Lower leg skin (tissue), 4 donors: ENCODE results near the gene GRIA1. TPM values are rescaled to one million over a fixed set of nuclear protein-coding genes. Genes with fewer than 3 reads are reported as not detected.

ENCODE experiments used
- DNase-seq, 2 donors: peaks; one replicate each; pipeline ENCODE4 v3.0.0-alpha.2; 2019; ENCODE audit warnings: low spot score in 2 of 2
- H3K4me3 ChIP-seq: fragments of 200-600 bp; sonication (generic); 2 replicates; pipeline ENCODE4 v1.5.1; 2017; ENCODE audit warnings: mild to moderate bottlenecking, low read depth; ENCODE audit not compliant: poor library complexity, severe bottlenecking
- POLR2A ChIP-seq, 2 donors: fragments of 450-650 bp; IDR thresholded peaks; one replicate each; pipeline ENCODE4 v1.6.1; 2016 to 2017; ENCODE audit warnings: antibody characterized with exemption in 2 of 2, mild to moderate bottlenecking in 1 of 2, moderate library complexity in 1 of 2
- WGBS, 2 donors: methylation state at CpG; one replicate each; pipeline ENCODE4 v1.1.5; 2018; 5-methylcytosine and 5-hydroxymethylcytosine counted together
- intact Hi-C: fragments of 100-400 bp; cut with DNase I; formaldehyde crosslinking; loops from one replicate; pipeline ENCODE4 v1.15.0; 2023; ENCODE audit warnings: low total_unique reads
- total RNA-seq, 4 donors: library from RNA; depleted of rRNA; stranded (reverse); fragments of >200 nt; gene quantifications; one replicate each; pipeline ENCODE4 v1.1.0, GENCODE V29; 2016
- TF ChIP-seq, protein P1 (sequence below), 3 donors: fragments of 450-650 bp; IDR thresholded peaks; one replicate each; pipeline ENCODE4 v1.5.1; 2016; ENCODE audit warnings: antibody characterized with exemption in 3 of 3, mild to moderate bottlenecking in 3 of 3, moderate library complexity in 2 of 3

GRIA1 gene
- total RNA-seq, 4 donors from 2014 or later = 0.08 to 2.3 (median 0.40) TPM

DNA sequence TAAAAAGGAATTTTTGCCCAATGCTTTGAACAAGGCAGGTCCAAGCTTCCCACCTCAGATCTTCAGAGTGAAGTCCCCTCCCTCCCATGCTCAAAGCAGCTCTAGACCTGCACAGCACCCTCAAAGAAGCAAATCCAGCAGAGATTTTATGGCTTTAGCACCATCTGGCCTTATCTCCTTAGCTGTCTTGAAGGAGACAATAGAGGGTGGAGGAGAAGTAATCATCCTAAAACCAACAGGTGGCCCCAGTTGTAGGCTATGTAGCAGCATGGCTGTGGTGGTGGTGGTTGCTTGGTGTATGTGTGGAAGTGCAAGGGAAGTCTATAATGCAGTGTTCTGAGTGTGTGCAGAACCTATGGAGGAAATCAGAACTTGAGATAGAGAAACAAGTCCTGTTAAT is 140.1 kb downstream of the GRIA1 start:
- TF ChIP-seq, protein P1, sequence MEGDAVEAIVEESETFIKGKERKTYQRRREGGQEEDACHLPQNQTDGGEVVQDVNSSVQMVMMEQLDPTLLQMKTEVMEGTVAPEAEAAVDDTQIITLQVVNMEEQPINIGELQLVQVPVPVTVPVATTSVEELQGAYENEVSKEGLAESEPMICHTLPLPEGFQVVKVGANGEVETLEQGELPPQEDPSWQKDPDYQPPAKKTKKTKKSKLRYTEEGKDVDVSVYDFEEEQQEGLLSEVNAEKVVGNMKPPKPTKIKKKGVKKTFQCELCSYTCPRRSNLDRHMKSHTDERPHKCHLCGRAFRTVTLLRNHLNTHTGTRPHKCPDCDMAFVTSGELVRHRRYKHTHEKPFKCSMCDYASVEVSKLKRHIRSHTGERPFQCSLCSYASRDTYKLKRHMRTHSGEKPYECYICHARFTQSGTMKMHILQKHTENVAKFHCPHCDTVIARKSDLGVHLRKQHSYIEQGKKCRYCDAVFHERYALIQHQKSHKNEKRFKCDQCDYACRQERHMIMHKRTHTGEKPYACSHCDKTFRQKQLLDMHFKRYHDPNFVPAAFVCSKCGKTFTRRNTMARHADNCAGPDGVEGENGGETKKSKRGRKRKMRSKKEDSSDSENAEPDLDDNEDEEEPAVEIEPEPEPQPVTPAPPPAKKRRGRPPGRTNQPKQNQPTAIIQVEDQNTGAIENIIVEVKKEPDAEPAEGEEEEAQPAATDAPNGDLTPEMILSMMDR (IDR thresholded peaks at IDR 0.05) = no peak
- TF ChIP-seq POLR2A (IDR thresholded peaks at IDR 0.05) = no peak
- no peak for DNase-seq
- intact Hi-C loops = no loop called here
- no peak overlapping the region for H3K4me3 ChIP-seq

GRCh38 chr5:153632748-153633290 is 142.3 kb downstream of the GRIA1 start:
- TF ChIP-seq POLR2A (IDR thresholded peaks at IDR 0.05) = no peak
- TF ChIP-seq, protein P1 (IDR thresholded peaks at IDR 0.05) = no peak
- DNase-seq = no peak
- H3K4me3 ChIP-seq = no peak overlapping the region
- intact Hi-C loops = no loop called here

GRCh38 chr5:153636670-153637451 is 146.4 kb downstream of the GRIA1 start:
- no peak for DNase-seq
- TF ChIP-seq, protein P1 (IDR thresholded peaks at IDR 0.05) = no peak
- no peak overlapping the region for H3K4me3 ChIP-seq
- intact Hi-C loops = no loop called here
- WGBS, 2 donors = 61 to 67% methylated on average over 1 of the region's 1 CpG

DNA sequence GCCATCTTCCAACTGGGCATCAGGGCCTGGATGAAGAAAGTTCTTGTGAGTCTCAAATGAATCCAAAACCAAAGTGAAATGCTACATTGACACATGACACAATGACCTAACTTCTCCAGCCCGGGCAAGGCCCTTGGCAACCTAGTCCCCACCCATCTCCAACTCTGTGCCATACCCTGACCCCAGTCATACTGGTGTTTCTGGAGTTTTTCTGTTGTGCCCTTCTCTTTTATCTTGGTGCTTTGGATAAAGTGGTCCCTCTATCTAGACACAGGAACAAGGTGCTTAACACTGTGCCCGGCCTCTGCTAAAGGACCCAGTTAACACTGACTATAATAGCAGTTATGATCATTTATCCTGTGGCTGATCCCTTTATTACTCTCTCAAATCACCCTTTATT is 149.8 kb downstream of the GRIA1 start:
- TF ChIP-seq POLR2A (IDR thresholded peaks at IDR 0.05) = no peak
- TF ChIP-seq, protein P1 (IDR thresholded peaks at IDR 0.05) = no peak
- intact Hi-C loops = no loop called here
- 73 to 88% methylated on average over 2 of the region's 2 CpGs for WGBS, 2 donors
- DNase-seq = no peak
- no peak overlapping the region for H3K4me3 ChIP-seq

DNA sequence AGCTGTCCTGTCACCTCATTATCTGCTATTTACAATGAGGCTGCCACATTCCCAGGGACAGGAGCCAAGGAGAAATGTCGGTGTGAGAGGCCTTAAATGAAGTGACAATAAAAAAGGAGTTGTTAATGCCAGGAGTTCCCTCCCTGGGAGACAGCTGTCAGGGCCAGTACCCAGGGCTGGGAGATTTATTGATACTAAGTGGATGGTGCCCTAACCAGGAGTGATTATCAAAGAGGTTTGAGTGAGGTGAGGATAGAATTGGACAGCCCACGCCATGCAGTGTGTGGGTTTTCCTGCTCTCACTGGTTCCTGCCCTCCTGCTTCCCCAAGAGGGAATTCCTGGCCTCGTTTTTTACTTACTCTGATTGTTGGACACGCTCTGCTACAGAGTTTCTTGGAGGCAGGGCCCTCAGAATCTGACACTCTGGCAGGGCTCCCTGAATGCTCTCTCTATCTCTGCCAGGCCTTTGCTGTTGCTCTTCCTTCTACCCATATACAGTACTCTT is 150.8 kb downstream of the GRIA1 start:
- intact Hi-C loops = no loop called here
- no peak overlapping the region for H3K4me3 ChIP-seq
- DNase-seq = no peak
- no peak for TF ChIP-seq POLR2A (IDR thresholded peaks at IDR 0.05)
- TF ChIP-seq, protein P1 (IDR thresholded peaks at IDR 0.05) = no peak
- WGBS, 2 donors = 18 to 23% methylated on average over 4 of the region's 4 CpGs
